GM18498 (cell line): ENCODE results near the gene SPDYE11.
"Not testable (repeated sequence)": the region's sequence is repeated elsewhere in the genome, so short reads cannot be mapped to it uniquely, and the experiment has no call there.

Experiments
- ATAC-seq: cut with Tn5 transposase; IDR thresholded peaks from one replicate; pipeline ENCODE4 v1.9.1; 2021; ENCODE audit warnings: mild to moderate bottlenecking, moderate library complexity; ENCODE audit not compliant: unreplicated experiment

Gene SPDYE11, protein sequence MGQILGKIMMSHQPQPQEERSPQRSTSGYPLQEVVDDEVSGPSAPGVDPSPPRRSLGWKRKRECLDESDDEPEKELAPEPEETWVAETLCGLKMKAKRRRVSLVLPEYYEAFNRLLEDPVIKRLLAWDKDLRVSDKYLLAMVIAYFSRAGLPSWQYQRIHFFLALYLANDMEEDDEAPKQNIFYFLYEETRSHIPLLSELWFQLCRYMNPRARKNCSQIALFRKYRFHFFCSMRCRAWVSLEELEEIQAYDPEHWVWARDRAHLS

DNA sequence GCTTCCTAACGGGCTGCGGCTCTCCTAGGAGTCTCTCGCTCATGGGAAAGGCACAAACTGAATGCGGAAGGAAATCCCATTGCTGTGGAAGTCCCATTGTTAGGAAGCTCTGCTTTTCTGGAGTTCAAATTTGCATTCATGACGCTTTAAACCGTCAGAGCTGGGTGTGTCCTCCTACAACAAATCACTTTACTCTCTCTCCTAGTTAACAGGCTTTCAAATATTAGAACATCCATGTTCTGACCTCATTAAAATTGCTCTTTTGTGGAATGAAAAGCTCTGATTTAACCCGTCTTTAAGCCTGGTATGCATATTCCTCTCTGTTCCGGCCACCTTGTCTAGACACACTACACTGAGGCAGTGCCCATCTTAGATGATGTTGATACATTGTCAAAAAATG, at the start of gene SPDYE11:
Gene SPDYE11, minus strand, starts transcription at position 101 of the 400 bp plus-strand sequence. CDS start 1,800 bp downstream, outside the sequence.
- ATAC-seq, result not testable (repeated sequence)

DNA sequence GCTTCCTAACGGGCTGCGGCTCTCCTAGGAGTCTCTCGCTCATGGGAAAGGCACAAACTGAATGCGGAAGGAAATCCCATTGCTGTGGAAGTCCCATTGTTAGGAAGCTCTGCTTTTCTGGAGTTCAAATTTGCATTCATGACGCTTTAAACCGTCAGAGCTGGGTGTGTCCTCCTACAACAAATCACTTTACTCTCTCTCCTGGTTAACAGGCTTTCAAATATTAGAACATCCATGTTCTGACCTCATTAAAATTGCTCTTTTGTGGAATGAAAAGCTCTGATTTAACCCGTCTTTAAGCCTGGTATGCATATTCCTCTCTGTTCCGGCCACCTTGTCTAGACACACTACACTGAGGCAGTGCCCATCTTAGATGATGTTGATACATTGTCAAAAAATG, 28.2 kb upstream of the SPDYE11 start, which contains the start of gene SPDYE9:
Gene SPDYE9, minus strand, starts transcription at position 101 of the 400 bp plus-strand sequence. CDS start 1,800 bp downstream, outside the sequence.
- ATAC-seq, result not testable (repeated sequence)

DNA sequence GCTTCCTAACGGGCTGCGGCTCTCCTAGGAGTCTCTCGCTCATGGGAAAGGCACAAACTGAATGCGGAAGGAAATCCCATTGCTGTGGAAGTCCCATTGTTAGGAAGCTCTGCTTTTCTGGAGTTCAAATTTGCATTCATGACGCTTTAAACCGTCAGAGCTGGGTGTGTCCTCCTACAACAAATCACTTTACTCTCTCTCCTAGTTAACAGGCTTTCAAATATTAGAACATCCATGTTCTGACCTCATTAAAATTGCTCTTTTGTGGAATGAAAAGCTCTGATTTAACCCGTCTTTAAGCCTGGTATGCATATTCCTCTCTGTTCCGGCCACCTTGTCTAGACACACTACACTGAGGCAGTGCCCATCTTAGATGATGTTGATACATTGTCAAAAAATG, 28.0 kb downstream of the SPDYE11 start, which contains the start of gene SPDYE8:
Gene SPDYE8, minus strand, starts transcription at position 101 of the 400 bp plus-strand sequence. CDS start 1,800 bp downstream, outside the sequence.
- not testable (repeated sequence) for ATAC-seq

DNA sequence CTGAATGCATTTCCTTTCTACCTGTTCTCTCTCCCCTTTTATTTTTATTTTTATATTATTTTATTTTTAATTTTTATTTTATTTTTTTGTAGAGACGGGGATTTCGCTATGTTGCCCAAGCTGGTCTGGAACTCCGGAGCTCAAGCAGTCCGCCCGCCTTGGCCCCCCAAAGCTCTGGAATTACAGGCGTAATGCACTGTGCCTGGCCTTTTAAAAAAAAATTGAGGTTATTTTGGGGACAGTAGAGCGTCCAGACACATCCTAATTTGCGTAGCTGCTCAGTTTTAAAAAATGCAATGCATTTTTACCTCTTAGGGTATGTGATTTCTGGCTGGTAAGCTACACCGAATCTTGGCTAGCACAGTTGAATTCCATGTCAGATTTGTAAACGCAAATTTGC, 51.2 kb downstream of the SPDYE11 start:
- not testable (repeated sequence) for ATAC-seq

DNA sequence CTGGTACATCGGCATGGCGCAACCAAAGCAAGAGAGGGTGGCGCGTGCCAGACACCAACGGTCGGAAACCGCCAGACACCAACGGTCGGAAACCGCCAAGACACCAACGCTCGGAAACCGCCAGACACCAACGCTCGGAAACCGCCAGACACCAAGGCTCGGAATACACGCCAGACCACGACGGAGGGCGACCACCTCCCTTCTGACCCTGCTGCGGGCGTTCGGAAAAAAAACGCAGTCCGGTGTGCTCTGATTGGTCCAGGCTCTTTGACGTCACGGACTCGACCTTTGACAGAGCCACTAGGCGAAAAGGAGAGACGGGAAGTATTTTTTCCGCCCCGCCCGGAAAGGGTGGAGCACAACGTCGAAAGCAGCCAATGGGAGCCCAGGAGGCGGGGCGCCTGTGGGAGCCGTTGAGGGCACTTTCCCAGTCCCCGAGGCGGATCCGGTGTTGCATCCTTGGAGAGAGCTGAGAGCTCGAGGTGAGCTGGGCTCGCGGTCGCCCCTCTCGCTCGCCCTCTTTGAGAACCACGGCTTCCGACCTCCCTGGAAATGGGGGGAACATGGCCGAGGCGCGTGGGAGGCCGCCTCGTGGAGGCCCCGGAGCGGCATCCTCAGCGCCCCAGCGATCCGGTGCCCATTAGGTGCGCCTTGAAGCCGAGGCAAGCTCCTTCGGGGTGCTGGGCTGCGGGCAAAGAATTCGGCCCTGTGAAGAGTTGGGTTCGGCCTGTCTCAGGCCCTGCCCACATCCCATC, 51.8 kb downstream of the SPDYE11 start:
- ATAC-seq, result peak; percentile 81

GRCh38 chr7:73005356-73005692, 52.4 kb downstream of the SPDYE11 start:
- ATAC-seq, result peak; percentile 79

GRCh38 chr7:72997887-72998468, 59.7 kb downstream of the SPDYE11 start:
- not testable (repeated sequence) for ATAC-seq
